NCI-H2196 treated with DMSO at 0.1 percent for 48 hours (cell line): Measurements from ENCODE around the gene TACC2.
"Not testable (repeated sequence)": the region's sequence is repeated elsewhere in the genome, so short reads cannot be mapped to it uniquely, and the experiment has no call there.

Experiments
- DNase-seq: peaks from one replicate; lab custom pipeline; 2025; ENCODE audit not compliant: unreplicated experiment; lab: John Stamatoyannopoulos, UW

TACC2 gene

GRCh38 chr10:122185643-122186042 is 196.7 kb downstream of the TACC2 start:
- no peak for DNase-seq

- DNase-seq: no peak
Measured at GRCh38 chr10:122186816-122187810, 198.2 kb downstream of the TACC2 start.

- no peak for DNase-seq
Measured at GRCh38 chr10:122188706-122189105, 199.7 kb downstream of the TACC2 start.

- no peak for DNase-seq
Measured at GRCh38 chr10:122189185-122189584, 200.2 kb downstream of the TACC2 start.

GRCh38 chr10:122190176-122190943 is 201.4 kb downstream of the TACC2 start:
- no peak for DNase-seq

GRCh38 chr10:122191936-122192541 is 203.1 kb downstream of the TACC2 start:
- DNase-seq: no peak

GRCh38 chr10:122194251-122194650 is 205.3 kb downstream of the TACC2 start:
- no peak for DNase-seq

- DNase-seq: no peak
Measured at GRCh38 chr10:122196218-122196617, 207.3 kb downstream of the TACC2 start.

GRCh38 chr10:122197611-122198222 is 208.8 kb downstream of the TACC2 start:
- no peak for DNase-seq

- no peak for DNase-seq
Measured at GRCh38 chr10:122198631-122199030, 209.7 kb downstream of the TACC2 start.

- DNase-seq: no peak
Measured at GRCh38 chr10:122199070-122199469, 210.1 kb downstream of the TACC2 start.

- DNase-seq: no peak
Measured at GRCh38 chr10:122199689-122200088, 210.7 kb downstream of the TACC2 start.

- DNase-seq: no peak
Measured at GRCh38 chr10:122201401-122201800, 212.4 kb downstream of the TACC2 start.

GRCh38 chr10:122203180-122203579 is 214.2 kb downstream of the TACC2 start:
- not testable (repeated sequence) for DNase-seq

GRCh38 chr10:122204691-122205489 is 215.9 kb downstream of the TACC2 start:
- DNase-seq: no peak

GRCh38 chr10:122206471-122207065 is 217.6 kb downstream of the TACC2 start:
- DNase-seq: no peak

GRCh38 chr10:122207163-122207562 is 218.2 kb downstream of the TACC2 start:
- DNase-seq: no peak

- no peak for DNase-seq
Measured at GRCh38 chr10:122207596-122207995, 218.6 kb downstream of the TACC2 start.

GRCh38 chr10:122208571-122209430 is 219.8 kb downstream of the TACC2 start:
- no peak for DNase-seq
